Cerebellar nuclear complex (tissue), 1 donor: ENCODE results near the gene VWA2.

Experiments
- DNase-seq, 2 experiments: peaks; one replicate each; lab custom pipeline; 2025; lab: John Stamatoyannopoulos, UW

The VWA2 gene

DNA sequence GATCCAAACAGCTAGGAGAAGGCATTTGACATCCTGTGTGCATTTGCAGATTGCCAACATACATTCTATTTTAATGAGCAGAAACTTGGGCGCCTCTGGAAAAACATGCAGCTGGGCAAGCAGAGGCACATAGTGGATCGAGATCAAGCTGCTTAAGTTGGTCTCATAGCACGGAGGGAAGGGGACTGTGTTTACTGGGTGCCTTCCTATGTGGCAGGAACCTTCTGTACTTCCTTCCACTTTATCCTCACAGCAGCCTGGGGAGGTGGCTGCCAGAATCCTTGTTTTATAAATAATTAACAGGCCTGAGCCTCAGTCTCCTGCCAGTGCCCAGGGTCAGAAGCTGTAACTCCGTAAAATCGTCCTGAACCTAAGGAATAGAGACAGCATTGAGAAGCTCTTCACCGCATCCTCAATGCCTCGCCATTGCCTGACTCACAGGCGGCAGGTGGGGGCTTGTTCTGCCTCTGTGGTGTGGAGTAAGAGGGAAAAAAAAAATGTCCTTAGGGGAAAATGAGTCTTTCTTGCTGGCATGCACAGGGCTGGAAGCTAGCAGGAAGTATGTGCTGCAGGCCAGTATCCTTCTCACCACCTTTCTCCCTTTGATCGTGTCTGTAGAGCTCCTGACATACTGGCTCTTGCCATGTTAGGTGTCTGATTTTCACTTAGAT is 6.2 kb downstream of the VWA2 start:
- DNase-seq, result no peak

DNA sequence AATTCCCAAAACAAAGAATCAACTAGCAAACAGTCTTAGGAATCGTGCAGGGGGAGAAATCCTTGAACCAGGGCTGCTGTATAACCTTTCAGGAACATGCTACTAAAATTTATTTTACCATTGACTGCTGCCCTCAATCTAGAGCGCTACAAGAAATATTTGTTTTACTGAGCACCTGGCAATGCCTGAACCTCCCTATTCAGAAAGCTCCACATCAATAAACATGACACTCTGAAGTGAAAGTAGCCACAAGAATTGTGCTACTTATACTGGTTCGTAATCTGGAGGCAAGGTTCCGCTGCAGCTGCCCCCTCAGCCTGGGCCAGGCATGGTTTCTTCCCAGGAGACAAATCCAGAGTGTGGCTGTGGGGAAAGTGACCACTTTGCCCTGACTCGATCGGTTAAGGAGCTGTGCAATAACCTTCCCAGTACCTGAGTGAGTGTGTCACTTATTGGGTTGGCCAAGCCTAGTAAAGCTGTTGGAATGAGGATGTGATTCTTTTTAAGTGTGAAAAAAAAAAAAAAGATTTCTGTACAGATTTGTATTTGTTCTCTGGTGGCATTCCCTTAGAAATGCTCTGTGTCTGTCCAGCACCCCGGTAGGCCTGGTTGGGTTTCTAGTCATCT is 7.7 kb downstream of the VWA2 start:
- no peak for DNase-seq

DNA sequence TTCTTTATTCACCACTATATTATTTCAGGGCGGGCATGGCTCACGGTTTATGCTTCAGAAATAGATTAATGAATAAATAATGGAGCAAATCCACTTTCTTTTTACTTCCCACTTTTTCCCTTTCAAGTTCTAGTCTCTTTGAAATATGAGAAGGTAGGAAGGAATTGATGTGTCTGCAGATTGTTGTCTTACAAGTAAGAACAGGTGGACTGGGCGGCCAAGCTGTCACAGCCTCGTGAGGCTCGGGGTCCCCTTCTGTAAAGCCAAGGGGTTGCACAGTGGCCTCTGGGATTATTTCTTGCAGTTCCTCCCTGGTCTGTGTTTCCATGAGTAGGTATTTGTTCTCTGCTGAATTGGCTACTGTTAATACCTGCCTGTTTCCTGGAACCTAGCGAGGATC is 11.2 kb downstream of the VWA2 start:
- DNase-seq, result no peak

DNA sequence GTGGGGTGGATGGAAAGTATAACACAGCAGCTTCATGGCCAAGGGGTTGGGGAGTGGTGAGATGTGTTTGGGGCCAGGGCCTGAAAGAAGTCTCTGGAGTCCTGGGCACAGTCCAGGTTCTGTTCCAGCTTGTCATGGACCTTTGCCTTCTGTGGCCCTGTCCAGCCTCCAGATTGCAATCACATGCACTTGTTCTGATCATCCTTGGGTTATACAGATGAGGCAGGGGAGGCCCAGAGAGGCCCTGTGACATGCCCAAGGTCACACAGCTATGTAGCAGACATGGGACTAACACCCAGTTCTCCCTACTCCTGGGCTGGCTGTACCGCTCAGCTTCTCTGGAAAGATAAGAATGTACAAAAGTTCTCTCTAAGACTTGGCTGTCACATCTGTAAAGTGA is 11.7 kb downstream of the VWA2 start:
- no peak for DNase-seq

DNA sequence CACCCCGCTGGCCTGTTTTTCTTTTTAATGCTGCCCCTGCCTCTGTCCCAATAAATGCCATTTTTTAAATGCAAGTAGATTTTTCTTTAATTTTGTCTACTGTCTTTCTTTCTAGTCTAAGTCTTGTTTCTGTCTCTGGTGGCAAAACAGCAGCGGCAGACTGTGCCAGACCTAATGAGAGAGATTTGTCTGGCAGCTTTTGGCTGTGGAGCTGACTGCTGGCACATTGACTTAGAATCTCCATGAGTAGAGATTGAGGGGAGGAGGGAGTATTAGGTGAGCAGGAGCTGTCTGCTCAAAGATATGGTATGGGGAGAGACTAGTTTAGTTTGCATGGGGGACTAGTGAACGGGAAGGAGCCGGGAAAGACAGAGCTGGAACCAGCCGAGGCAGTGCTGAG is 13.0 kb downstream of the VWA2 start:
- DNase-seq, result no peak

DNA sequence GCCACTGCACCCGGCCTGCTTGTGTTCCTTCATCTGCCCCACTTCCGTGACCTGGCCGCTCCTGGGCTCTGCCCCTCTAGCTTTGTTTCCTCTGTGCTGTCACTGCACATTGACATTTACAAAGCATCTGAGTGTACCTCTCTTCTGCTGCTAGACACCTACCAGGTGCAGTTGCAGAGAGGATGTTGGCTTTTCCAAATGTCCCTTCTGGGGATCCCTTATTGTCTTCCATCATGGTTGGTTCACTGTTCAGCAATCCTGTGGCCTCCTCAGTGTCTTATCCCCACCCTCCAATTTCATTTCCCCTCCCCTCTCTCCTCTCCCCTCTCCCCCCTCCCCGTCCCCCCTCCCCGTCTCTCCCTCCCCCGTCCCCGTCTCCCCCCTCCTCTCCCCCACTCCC is 13.8 kb downstream of the VWA2 start:
- no peak for DNase-seq

DNA sequence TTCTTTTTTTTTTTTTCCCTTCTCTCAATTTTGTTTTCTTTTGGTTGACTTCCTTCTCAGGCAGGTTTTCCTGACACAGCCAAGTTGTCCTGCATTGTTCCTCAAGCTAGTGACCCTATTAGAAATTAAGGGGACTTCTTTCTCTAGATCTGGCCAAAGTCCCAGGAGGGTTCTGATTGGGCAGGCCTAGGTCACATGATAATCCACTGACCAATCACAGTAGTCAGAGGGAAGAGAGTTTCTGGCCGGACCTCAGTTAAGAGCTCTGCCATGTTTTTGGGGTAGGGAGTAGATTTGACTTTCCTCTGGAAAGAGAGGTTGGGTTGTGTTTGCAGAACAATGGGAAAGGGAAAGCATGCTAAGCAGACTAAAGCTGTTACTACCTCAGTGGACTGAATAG is 16.2 kb downstream of the VWA2 start:
- DNase-seq, result no peak

DNA sequence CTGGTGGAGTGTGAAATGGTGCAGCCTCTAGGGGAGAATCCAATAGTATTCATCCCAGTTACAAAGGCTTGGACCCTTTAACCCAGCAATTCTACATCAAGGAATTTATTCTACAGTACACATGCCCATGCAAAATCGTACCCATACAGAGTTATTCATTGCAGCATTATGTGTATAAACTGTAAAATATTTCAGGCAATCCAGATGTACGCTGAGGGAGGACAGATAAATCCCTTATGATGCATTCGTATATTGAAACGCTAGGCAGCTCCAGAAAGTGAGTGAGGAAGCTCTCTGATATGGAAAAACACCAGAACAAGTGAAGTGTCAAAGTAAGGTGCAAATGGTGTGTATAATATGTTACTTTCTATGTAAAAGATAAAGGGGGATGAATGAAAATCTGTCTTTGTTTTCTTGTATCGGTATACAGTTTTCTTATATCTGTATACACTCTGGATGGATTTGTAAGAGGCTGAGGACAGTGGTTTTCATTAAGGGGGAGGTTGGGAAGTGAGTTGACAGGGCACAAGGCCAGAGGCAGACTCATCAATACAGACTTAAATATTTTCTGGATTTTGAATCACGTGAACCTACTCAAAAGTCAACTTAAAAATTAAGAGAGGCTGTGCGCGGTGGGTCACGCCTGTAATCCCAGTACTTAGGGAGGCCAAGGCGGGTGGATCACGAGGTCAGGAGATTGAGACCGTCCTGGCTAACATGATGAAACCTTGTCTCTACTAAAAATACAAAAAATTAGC is 17.1 kb downstream of the VWA2 start:
- DNase-seq, result no peak

DNA sequence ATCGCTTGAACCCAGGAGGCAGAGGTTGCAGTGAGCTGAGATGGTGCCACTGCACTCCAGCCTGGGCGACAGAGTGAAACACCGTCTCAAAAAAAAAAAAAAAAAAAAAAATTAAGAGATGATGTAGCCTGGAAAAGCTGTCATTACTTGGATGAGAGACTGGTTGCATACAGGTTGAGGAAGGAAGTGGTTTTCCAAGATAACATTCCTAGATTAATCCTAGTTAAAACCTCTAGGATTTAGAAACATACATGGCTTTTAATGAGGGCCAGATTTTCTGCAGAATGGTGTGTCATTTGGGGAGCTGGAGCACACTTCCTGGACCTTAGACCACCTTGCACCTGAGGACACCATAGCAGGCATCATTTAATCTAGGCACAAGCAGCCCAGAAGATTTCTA is 17.8 kb downstream of the VWA2 start:
- no peak for DNase-seq

DNA sequence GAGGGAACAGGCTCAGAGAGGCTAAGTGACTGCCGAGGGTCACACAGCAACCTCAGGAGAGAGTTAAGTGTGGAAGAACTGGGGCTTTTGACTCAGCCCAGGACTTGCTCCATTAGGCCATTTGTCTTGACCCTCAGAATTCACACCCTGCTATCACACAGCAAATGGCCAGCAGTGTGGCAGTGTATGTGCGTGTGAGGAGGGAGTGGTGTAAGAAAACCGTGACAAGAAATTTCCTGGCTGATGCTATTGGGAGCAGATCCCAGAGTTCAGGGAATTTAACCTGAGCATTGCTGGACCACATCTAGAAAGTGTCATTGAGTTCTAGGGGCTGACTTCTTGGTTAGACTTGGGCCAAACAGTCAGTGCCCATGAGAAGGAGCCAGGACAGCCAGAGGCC is 18.4 kb downstream of the VWA2 start:
- DNase-seq, result no peak

DNA sequence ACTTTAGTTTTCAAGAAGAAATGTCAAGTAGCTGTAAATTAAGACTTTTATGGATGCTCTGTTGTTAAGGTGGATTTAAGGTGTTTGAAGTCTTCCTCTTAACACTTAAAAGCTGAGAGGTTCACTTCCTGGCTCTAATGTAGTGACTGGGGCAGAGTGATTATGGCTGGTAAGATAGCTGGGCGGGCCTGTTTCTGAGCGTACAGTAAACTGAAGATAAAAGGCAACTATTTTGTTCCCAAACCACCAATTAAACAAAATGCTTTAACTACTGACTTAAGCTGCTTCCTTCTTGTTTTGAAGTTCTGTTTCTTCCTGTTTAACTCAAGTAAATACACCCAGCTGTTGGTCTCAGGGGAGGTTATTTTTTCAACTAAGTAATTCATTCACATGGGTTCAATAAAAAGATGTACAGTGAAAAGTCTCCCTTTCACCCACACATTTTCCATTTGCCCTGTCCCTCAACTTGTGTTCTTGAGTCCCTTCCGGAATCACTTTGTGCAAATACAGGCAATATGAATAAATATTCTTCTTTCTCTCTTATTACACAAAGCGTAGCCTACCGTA is 19.3 kb downstream of the VWA2 start:
- DNase-seq, result no peak

DNA sequence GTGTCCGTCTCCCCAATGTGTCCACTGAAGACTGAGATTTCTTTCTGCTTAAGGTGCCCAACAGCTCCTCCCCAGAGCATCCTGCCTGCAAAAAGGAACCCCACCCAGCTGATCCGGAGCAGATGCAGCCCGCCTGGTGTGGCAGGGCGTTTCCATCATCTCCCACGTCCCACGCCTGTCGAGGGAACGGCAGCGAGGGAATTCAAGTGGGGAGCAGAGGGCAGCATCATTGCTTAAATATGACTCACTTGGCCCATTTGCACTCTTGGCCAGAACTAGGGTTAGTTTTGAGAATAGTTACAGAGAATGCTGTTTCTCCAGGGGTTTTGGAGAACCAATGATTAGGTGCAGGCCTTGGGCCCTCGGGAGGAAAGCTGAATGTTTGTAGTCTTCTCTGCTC is 20.8 kb downstream of the VWA2 start:
- DNase-seq, result no peak

DNA sequence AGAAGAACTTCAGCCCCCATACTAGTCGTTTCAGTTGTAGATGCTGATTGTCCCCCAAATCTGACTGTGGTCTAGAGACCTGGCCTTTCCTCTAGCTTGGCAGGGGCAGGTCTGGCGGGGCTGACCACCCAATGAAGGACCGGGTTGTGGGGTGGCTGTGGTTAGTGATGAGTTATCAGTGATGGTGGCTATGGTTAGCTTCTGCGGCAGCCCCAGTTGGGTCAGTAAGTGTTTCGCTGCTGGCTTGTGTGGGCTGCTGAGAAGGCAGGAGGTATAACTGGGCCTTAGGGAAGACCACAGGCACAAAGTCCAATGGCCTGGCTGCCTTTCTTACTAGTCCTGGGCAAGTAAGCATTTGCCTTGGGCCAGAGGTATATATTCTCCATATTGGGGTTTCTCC is 21.3 kb downstream of the VWA2 start:
- no peak for DNase-seq

DNA sequence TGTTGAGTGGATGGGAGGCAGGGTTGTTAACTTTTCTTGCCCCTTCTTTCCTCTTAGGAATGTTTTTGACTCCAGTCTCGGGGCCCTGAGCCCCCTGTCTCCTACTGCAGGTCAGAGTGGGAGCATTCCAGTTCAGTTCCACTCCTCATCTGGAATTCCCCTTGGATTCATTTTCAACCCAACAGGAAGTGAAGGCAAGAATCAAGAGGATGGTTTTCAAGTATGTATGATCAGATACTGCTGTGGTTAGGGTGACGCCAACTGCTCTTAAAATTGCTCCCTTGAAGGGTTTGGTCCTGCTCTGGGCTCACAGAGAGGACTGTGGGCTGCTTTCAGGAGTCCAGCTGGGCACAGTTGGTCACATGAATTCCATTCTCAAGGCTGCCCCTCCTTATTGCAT is 22.0 kb downstream of the VWA2 start:
- no peak for DNase-seq

DNA sequence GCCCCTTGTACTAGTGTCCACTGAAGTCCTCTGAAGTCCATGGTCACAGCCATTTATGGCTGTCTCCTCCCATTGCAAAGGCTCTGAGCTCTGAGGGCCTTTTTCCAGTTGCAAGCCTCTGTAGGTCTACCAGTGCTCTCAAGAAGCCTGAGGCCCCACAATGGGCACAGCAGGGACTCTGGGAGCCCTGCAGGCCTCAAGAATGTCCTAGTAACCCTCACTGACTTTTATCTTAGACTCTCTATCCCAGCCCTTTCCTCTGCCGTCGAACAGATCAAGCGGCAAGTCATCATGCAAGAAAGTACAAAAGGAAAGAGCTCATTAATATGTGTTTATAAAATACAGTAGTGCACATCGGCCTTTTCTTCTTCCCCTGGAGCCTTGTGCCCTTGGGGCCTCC is 23.4 kb downstream of the VWA2 start:
- DNase-seq, result no peak

DNA sequence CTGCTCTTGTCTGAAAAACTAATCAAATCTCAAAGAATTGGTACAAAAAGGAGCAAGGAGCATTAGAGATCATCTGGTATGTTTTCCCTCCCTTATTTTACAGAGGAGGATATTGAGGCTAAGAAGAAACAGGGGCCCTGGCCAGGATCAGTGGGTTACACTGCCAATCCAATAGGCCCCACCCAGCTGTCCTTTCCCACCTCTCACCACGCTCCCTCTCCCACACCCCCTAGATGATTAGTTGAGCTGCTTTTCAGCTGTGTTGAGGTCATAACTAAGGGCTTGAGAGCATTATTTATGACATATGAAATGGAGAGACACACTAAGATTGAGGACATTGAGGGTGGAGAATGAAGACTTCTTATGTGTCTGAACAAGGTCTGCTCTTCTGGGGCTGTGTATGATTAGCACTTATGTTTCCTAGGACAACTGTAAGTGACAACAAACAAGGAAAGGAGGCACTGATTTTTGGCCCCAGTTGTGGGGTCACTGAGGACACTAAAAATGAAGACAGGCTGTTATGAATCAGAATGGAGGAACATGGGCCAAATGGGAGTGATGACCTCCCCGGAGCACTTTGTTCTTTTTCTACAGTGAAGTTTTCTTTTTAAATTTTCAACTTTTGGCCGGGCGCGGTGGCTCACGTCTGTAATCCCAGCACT is 26.5 kb downstream of the VWA2 start:
- DNase-seq, result no peak

DNA sequence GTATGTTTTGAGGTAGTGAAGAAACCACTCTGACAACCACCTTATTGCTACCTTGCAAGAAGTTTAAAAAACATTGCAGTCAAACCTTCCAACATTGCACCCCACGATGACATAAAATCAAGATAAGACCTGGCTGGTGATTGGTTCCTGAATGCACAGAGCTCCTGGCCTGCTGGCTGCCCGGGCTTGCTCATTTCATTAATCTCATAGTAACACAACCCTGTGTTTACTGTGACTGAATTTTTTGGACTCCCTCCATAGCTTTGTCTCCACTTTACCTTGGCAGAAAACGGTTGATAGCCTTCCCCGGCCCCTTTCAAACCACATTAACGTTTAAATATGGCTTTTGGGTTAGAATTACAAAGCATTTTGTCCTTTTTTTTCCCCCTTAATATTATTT is 27.5 kb downstream of the VWA2 start:
- DNase-seq, result no peak

DNA sequence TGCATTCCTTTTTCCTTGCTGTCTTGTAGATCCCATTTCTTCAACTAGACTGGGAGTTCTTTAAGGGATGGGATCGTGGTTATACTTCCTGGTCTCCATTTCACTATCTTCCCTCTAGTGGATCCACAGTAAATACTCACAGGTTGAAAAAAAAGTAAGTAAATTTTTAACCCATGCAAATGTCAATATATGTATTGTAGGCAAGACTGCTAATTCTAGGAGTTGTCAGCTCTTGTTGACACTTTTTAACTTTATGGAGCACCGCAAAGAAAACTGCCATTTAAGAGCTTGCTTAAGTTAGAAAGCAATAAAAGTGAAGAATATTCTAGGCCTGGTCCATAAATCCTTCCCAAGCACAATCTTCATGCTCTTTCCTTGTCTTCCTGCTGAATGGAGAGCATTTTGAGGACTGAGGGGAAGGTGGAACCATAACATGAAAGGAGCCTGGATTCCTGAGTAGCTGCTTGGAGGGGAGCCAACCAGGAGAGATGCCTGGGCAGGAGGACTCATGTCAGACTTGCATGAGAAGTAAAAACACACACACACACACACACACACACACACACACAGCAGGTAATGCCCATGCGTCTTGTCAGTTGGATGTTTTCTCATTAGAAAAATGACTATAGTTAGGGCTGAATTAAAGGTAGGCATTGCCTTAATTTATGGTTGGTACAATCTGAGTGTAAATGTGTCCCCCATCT is 32.2 kb downstream of the VWA2 start:
- no peak for DNase-seq

DNA sequence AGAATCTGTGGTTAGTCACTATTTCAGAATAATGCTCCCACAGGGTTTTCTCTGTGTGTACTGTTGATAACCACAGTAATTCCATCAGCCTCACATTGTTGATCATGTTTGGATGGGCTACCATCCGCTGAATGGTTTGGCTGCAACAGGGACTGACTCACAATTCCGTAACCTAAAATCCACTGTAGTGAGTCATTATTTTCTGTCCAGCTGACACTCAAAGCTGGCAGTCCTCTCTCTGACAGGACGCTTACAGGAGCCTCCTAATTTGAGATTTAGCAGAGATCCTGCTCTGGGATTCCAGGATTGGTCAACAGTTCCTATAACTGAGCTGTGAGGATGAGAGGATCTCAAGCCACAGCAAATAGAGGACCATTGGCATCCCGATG is 32.7 kb downstream of the VWA2 start:
- DNase-seq, result no peak

DNA sequence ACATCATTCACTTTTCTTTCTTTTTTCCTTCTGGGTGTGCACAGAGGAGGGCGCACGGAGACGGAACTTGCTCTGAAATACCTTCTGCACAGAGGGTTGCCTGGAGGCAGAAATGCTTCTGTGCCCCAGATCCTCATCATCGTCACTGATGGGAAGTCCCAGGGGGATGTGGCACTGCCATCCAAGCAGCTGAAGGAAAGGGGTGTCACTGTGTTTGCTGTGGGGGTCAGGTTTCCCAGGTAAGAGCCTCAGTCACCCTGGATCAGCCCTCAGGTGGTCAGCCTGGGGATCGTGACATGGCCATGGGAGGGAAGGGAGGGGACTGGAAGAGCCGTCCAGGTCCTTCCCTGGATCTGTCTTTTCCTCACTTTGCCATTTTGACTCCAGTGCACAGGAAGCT is 33.6 kb downstream of the VWA2 start:
- DNase-seq, result no peak

DNA sequence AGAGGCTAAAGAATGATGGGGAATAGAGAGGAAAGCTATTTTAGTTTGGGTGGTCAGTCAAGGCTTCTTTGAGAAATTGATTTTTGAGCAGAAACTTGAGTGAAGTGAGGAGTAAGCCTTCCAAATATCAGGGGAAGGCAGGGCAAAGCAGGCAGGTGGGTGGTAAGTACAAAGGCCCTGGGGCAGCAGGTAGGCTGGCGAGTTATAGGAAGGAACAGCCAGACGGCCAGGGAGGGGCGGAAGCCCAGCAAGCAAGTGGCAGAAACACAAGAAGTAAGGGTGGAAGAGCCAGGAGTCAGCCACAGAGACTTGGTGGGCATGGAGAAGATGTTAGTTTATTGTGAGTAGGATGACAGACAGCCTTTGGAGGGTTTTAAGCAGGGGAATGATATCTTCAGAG is 34.9 kb downstream of the VWA2 start:
- DNase-seq, result no peak
